MG63 (cell line): Measurements from ENCODE around the gene SLC6A5. TPM values are rescaled to one million over a fixed set of nuclear protein-coding genes. Genes with fewer than 3 reads are reported as not detected.

Source experiments
- DNase-seq: peaks from one replicate; pipeline ENCODE4 v3.0.0-alpha.2; 2020
- H3K27me3 ChIP-seq: fragments of 250-450 bp; sonication (Bioruptor Pico); 2 replicates; pipeline ENCODE4 v1.5.1; 2020; ENCODE audit warnings: mild to moderate bottlenecking, moderate library complexity
- H3K36me3 ChIP-seq: fragments of 250-450 bp; sonication (Bioruptor Pico); 2 replicates; pipeline ENCODE4 v1.5.1; 2020; ENCODE audit warnings: mild to moderate bottlenecking, moderate library complexity
- H3K4me3 ChIP-seq: fragments of 250-450 bp; sonication (Bioruptor Pico); 2 replicates; pipeline ENCODE4 v1.5.1; 2020; ENCODE audit warnings: mild to moderate bottlenecking, moderate library complexity
- H3K9me3 ChIP-seq: fragments of 250-450 bp; sonication (Bioruptor Pico); 2 replicates; pipeline ENCODE4 v1.5.1; 2020; ENCODE audit warnings: mild to moderate bottlenecking, moderate library complexity
- total RNA-seq: library from RNA; depleted of rRNA; stranded (reverse); fragments of >200 nt; shearing (Covaris generic); gene quantifications from 2 replicates; pipeline ENCODE4 v1.2.3, GENCODE V29; 2014; ENCODE audit warnings: low replicate concordance; rRNA removed

SLC6A5 gene
- total RNA-seq, 1 experiment from 2014 or later = not detected

DNA sequence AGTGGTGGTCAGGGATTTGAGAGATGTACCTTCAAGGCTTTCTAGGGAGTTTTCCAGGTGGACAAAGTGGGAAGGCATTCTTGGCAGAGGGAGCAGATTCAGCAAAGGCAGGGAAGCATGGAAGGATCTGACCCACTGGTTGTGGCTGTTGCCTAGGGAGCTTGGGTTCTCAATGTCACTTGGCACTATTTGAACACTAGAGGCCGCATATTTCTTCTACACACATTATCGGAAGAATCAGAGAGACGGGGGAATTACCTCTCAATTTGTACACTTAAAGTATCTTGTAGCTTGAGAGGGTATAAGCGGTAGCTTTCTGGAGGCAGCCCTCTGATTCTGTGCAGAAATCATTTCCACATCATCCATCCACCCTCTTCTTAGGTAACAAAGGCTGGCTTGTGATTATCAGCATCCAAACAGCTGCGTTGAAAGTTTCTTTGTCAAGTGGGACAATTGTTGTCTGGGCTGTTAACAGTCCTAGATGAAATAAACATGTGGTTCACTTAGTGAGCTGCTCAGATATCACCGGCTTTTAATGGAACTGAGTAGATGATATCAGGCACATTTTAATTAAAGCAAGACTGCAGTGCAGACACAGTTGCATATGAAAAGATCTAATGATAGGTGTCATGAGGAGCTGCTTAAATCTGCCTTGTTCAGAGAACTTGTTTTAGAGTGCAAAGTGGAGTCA, 72.6 kb downstream of the SLC6A5 start:
- Histone ChIP-seq H3K4me3 (no peak overlapping the region), H3K36me3 (no peaks in the 10 kb centered on the region), H3K9me3 (no peaks in the 10 kb centered on the region), H3K27me3 (peaks cover 23% of the 10 kb centered on the region)
- DNase-seq = no peak

DNA sequence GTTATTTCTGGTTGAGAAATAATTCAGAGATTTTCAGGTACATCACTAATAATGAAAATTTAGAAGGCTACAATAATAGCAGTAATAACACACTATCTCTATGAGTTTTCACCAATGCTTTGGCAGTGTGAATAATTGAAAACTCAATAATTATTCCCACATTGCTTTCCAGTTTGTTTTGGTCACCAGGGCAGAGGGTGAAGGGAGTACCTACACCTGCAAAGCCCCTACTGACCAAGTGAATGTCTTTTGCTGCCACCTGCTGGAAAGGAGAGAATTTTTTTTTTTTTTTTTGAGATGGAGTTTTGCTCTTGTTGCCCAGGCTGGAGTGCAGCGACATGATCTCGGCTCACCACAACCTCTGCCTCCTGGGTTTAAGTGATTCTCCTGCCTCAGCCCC, 73.2 kb downstream of the SLC6A5 start:
- H3K4me3 ChIP-seq = no peak overlapping the region
- H3K27me3 ChIP-seq = peaks cover 23% of the 10 kb centered on the region
- DNase-seq = no peak

DNA sequence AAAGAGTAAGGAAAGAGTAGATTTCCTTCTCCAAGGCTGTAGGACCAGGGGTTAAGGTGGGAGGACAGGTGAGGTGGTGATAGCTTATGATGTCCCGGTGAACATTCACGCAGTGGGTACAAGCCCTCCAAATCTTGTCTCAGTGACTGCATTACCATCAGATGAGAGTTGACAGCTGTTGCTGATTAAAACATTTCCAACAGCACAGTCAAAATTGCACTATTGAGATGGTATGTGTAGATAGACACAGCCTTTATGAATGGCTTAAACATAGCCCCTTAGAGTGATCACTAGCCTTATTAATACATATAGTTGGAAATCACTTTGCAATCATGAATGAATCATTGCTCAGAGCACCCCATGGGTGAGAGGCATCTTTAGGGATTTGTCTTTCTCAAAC, 77.2 kb downstream of the SLC6A5 start:
- Histone ChIP-seq H3K27me3 (peaks cover 4% of the 10 kb centered on the region; the same call in 1 of the 2 replicates), H3K4me3 (no peak overlapping the region), H3K36me3 (no peaks in the 10 kb centered on the region), H3K9me3 (no peaks in the 10 kb centered on the region)
- no peak for DNase-seq

More for the DNA sequence above, 73.2 kb downstream of the SLC6A5 start:
- Histone ChIP-seq H3K9me3 (no peaks in the 10 kb centered on the region), H3K36me3 (no peaks in the 10 kb centered on the region)

DNA sequence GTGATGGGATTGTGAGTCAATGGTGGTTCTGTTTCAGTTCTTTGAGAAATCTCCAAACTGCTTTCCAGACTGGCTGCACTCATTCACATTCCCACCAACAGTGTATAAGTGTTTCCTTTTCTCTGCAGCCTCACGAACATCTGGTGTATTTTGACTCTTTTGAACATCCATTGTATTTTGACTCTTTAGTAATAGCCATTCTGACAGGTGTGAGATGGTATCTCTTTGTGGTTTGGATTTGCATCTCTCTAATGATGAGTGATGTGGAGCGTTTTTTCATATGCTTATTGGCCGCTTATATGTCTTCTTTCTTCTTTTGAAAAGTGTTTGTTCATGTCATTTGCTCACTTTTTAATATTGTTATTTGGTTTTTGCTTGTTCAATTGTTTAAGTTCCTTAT, 89.4 kb downstream of the SLC6A5 start:
- DNase-seq = no peak
- H3K9me3 ChIP-seq = no peaks in the 10 kb centered on the region
- no peaks in the 10 kb centered on the region for H3K36me3 ChIP-seq
- H3K27me3 ChIP-seq = no peaks in the 10 kb centered on the region
- no peak overlapping the region for H3K4me3 ChIP-seq

DNA sequence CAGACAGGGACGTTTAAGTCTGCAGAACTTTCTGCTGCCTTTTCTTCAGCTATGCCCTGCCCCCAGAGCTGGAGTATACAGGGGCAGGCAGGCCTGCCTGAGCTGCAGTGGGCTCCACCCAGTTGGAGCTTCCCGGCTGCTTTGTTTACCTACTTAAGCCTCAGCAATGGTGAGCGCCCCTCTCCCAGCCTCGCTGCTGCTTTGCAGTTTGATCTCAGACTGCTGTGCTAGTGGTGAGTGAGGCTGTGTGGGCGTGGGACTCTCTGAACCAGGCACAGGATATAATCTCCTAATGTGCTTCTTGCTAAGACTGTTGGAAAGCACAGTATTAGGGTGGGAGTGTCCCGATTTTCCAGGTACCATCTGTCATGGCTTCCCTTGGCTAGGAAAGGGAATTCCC, 108.5 kb downstream of the SLC6A5 start:
- no peaks in the 10 kb centered on the region for H3K9me3 ChIP-seq
- H3K4me3 ChIP-seq = no peak overlapping the region
- no peaks in the 10 kb centered on the region for H3K36me3 ChIP-seq
- DNase-seq = no peak
- H3K27me3 ChIP-seq = no peaks in the 10 kb centered on the region

Other genes with a start within 250 kb of the SLC6A5 start
- gene HTATIP2, start 235.9 kb upstream of the SLC6A5 start, total RNA-seq = 0.36 and 2.6 TPM in 2 replicates
- gene PRMT3, start 211.9 kb upstream of the SLC6A5 start, total RNA-seq = 19.0 and 30.7 TPM in 2 replicates
- not detected in 2 replicates for gene NELL1, start 70.0 kb downstream of the SLC6A5 start, total RNA-seq